Spleen (tissue), 11 donors: ENCODE measurements around the gene IRX1. TPM values are rescaled to one million over a fixed set of nuclear protein-coding genes. Genes with fewer than 3 reads are reported as not detected.

ENCODE experiments used
- DNase-seq: peaks from one replicate; pipeline ENCODE4 v3.0.0-alpha.2; 2020
- H3K27ac ChIP-seq, 8 donors: fragments of 200-600 bp; sonication (generic) in 7 of 8; 1 replicate in 4 of 8; 2 replicates in 4 of 8; pipeline versions ENCODE4 v1.5.0 to v1.8.0; 2016 to 2021; ENCODE audit warnings: inconsistent platforms in 4 of 8, mild to moderate bottlenecking in 4 of 8, moderate library complexity in 1 of 8
- H3K27me3 ChIP-seq, 7 donors: fragments of 200-600 bp; sonication (generic) in 6 of 7; replicated peaks in 1 of 7; 1 replicate in 4 of 7; 2 replicates in 3 of 7; pipeline versions ENCODE4 v1.5.0 to v1.8.0; 2016 to 2021; ENCODE audit warnings: inconsistent platforms in 3 of 7, mild to moderate bottlenecking in 1 of 7
- H3K36me3 ChIP-seq, 6 donors: fragments of 200-600 bp; sonication (generic) in 5 of 6; 1 replicate in 4 of 6; 2 replicates in 2 of 6; pipeline versions ENCODE4 v1.5.0 to v1.8.0; 2016 to 2021; ENCODE audit warnings: inconsistent platforms in 2 of 6
- H3K4me1 ChIP-seq, 6 donors: fragments of 200-600 bp; sonication (generic) in 5 of 6; 1 replicate in 3 of 6; 2 replicates in 3 of 6; pipeline versions ENCODE4 v1.5.0 to v1.8.0; 2016 to 2021; ENCODE audit warnings: inconsistent platforms in 3 of 6
- H3K4me3 ChIP-seq, 8 donors: fragments of 200-600 bp; sonication (generic) in 7 of 8; 1 replicate in 4 of 8; 2 replicates in 4 of 8; pipeline versions ENCODE4 v1.5.0 to v1.8.0; 2016 to 2021; ENCODE audit warnings: inconsistent platforms in 4 of 8, mild to moderate bottlenecking in 4 of 8, moderate library complexity in 2 of 8
- H3K9me3 ChIP-seq, 8 donors: fragments of 200-600 bp; sonication (generic) in 7 of 8; 1 replicate in 4 of 8; 2 replicates in 4 of 8; pipeline versions ENCODE4 v1.5.0 to v1.8.0; 2016 to 2021; ENCODE audit warnings: inconsistent platforms in 4 of 8
- POLR2A ChIP-seq, 3 donors: fragments of 450-650 bp; IDR thresholded peaks; one replicate each; pipeline ENCODE4 v1.5.1; 2017; ENCODE audit warnings: antibody characterized with exemption in 3 of 3, mild to moderate bottlenecking in 1 of 3
- POLR2AphosphoS5 ChIP-seq, 3 donors: sonication (generic); formaldehyde crosslinking; IDR thresholded peaks; one replicate each; pipeline ENCODE4 v1.5.1; 2017; ENCODE audit warnings: antibody characterized with exemption in 3 of 3
- WGBS, 5 donors: extraction: QIAGEN DNeasy Blood & Tissue Kit in 3 of 5; methylation state at CpG; one replicate each; pipeline versions ENCODE4 v1.1.5 to v1.1.7; 2013 to 2018; 5-methylcytosine and 5-hydroxymethylcytosine counted together
- intact Hi-C: fragments of 100-400 bp; cut with DNase I; formaldehyde crosslinking; loops from one replicate; pipeline ENCODE4 v1.15.0; 2023; ENCODE audit warnings: low total_unique reads
- polyA plus RNA-seq, 3 donors: library from polyadenylated mRNA; stranded (reverse); fragments of 200-250 nt; gene quantifications; one replicate each; pipeline ENCODE4 v1.2.1, GENCODE V29; 2013
- total RNA-seq, 7 donors: library from RNA; depleted of rRNA in 3 of 7; stranded (reverse); fragments of >200 nt in 3 of 7; fragmentation: NEBNext Ultra II Directional in 4 of 7; extraction: Animal tissue kit (Norgen Biotek cat#: 25700) in 4 of 7; gene quantifications; one replicate each; pipeline versions ENCODE4 v1.1.0 to v1.2.1, GENCODE V29; 2016 to 2021
- TF ChIP-seq, protein P1 (sequence below), 11 experiments: fragments of 200-600 bp in 7 of 11; fragments of 450-650 bp in 4 of 11; sonication (generic) in 4 of 11; IDR thresholded peaks in 8 of 11; conservative IDR thresholded peaks in 3 of 11; 1 replicate in 7 of 11; 2 replicates in 4 of 11; pipeline versions ENCODE4 v1.4.0 to v1.8.0; 2016 to 2021; ENCODE audit warnings: antibody characterized with exemption in 11 of 11, inconsistent platforms in 4 of 11, mild to moderate bottlenecking in 1 of 11
- donor health status: healthy with polysubstance abuse.
- donor health status: DM: no; HTN: no; CAD: no; lungs with moderate emphysema.
- donor health status: DM: no; HTN: no; CAD: no.
- donor health status: Bipolar disorder and iron deficiency.
- donor health status: healthy.
- donor health status: DM: no; HTN: no; CAD: no.
- donor health status: DM: yes; HTN: yes; CAD: no.

IRX1 gene
- total and polyA plus RNA-seq, 10 donors = not detected

DNA sequence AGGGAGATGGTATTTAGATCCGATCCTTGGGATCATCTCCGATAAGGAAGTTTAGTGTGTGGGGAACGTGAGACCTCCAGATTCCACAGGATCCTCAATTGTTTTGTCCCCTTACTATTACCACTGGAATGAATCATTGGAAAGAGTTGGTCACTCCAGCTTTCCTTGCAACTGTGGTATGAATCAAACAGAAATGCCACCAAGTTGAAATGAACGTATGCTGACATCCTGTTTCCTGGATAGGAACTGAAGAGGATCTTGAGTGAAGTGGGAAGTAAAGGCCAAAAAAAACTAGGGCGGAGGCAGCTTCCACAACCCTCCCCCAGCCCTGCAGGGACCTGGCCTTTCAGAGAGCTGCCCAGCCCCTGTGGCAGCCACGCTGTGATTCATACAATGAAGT lies 23.9 kb downstream of the IRX1 start:
- H3K27me3 ChIP-seq = peaks cover 0 to 5% (median 0%) of the 10 kb centered on the region in 7 donors
- TF ChIP-seq, protein P1, sequence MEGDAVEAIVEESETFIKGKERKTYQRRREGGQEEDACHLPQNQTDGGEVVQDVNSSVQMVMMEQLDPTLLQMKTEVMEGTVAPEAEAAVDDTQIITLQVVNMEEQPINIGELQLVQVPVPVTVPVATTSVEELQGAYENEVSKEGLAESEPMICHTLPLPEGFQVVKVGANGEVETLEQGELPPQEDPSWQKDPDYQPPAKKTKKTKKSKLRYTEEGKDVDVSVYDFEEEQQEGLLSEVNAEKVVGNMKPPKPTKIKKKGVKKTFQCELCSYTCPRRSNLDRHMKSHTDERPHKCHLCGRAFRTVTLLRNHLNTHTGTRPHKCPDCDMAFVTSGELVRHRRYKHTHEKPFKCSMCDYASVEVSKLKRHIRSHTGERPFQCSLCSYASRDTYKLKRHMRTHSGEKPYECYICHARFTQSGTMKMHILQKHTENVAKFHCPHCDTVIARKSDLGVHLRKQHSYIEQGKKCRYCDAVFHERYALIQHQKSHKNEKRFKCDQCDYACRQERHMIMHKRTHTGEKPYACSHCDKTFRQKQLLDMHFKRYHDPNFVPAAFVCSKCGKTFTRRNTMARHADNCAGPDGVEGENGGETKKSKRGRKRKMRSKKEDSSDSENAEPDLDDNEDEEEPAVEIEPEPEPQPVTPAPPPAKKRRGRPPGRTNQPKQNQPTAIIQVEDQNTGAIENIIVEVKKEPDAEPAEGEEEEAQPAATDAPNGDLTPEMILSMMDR (IDR thresholded peaks at IDR 0.05 in 8 of 11, conservative IDR thresholded peaks at IDR 0.05 in 3 of 11) = no peak
- no peak for TF ChIP-seq POLR2AphosphoS5 (IDR thresholded peaks at IDR 0.05)
- TF ChIP-seq POLR2A (IDR thresholded peaks at IDR 0.05) = no peak
- no peaks in the 10 kb centered on the region for H3K4me1 ChIP-seq
- no peak overlapping the region for H3K4me3 ChIP-seq
- H3K9me3 ChIP-seq = no peaks in the 10 kb centered on the region
- no peak for DNase-seq
- intact Hi-C loops = no loop called here
- WGBS, 5 donors = 45 to 67% (median 53%) methylated on average over 6 of the region's 6 CpGs
- no peak overlapping the region for H3K27ac ChIP-seq
- H3K36me3 ChIP-seq = no peaks in the 10 kb centered on the region

DNA sequence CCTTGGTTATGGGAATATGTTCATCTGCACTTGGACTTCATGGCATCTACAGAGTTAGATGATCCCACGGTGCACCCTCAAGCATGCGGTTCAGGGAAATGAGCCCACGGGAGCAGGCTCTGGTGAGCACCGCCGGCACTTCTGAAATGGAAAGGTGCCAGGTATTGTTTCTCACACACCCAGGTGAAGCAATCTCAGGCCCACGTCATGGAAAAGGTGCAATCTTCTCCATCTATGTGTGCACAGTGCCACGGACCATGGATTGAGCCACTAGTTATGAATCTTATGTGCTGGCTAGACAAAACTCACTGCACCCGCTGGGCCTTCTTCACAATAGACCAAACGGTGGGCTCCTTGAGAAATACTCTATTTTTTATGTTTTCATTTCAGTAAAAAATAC lies 27.3 kb downstream of the IRX1 start:
- Histone ChIP-seq H3K9me3 (no peaks in the 10 kb centered on the region), H3K27ac (no peak overlapping the region), H3K27me3 (peaks cover 0 to 5% (median 0%) of the 10 kb centered on the region in 7 donors), H3K4me1 (no peaks in the 10 kb centered on the region), H3K36me3 (no peaks in the 10 kb centered on the region), H3K4me3 (no peak overlapping the region)
- intact Hi-C loops = no loop called here
- WGBS, 5 donors = 82 to 88% (median 84%) methylated on average over 8 to 9 of the region's 9 CpGs
- DNase-seq = no peak
- TF ChIP-seq, protein P1 (IDR thresholded peaks at IDR 0.05 in 8 of 11, conservative IDR thresholded peaks at IDR 0.05 in 3 of 11) = no peak
- TF ChIP-seq POLR2AphosphoS5 (IDR thresholded peaks at IDR 0.05) (no peak), POLR2A (IDR thresholded peaks at IDR 0.05) (no peak)

DNA sequence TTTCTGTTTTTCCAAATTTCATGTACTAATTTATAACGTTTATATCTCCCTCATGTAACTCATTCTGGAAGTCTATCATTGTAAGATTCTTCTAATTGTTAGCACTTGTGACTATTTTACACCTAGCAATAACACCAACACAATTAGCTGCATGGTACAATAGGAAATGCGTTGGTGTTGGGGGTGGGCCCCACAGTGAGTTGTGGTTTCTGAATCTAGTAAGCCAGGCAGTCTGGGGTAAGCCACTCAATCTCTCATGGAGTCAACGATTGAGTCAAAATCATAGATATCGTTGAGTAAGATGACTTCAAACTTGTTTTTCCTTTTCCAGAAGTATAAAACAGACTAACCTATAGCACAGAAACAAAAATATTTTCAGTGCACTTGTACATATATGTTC lies 30.0 kb downstream of the IRX1 start:
- intact Hi-C loops = no loop called here
- no peaks in the 10 kb centered on the region for H3K36me3 ChIP-seq
- no peak for DNase-seq
- no peaks in the 10 kb centered on the region for H3K27me3 ChIP-seq
- no peaks in the 10 kb centered on the region for H3K9me3 ChIP-seq
- TF ChIP-seq POLR2A (IDR thresholded peaks at IDR 0.05) = no peak
- TF ChIP-seq, protein P1 (IDR thresholded peaks at IDR 0.05 in 8 of 11, conservative IDR thresholded peaks at IDR 0.05 in 3 of 11) = no peak
- TF ChIP-seq POLR2AphosphoS5 (IDR thresholded peaks at IDR 0.05) = no peak
- 73 to 89% (median 81%) methylated on average over 4 of the region's 4 CpGs for WGBS, 5 donors
- H3K27ac ChIP-seq = no peak overlapping the region
- H3K4me1 ChIP-seq = no peaks in the 10 kb centered on the region
- no peak overlapping the region for H3K4me3 ChIP-seq

DNA sequence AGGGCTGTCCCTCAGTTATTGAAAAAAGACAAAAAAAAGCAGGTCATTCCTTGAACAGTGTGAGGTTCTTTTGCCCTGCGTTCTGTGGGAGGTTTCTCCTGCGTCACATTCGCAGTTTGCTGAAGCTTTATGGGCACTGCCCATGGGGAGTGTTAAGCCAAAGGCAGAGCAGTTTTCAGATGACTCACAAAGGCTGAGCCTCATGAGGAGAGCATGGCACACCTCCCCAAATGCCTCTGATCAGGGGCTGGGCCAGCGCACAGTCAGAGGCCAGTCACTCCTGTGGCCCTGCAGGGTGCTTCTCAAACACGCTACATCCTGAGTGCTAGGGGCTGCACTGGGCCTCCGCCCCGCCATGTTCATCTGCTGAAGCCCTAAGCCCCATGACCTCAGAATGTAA lies 38.4 kb downstream of the IRX1 start:
- Histone ChIP-seq H3K27me3 (peaks cover 0 to 5% (median 0%) of the 10 kb centered on the region in 7 donors), H3K9me3 (peaks cover 0 to 27% (median 3%) of the 10 kb centered on the region in 8 donors), H3K36me3 (no peaks in the 10 kb centered on the region), H3K27ac (no peak overlapping the region), H3K4me3 (no peak overlapping the region), H3K4me1 (no peaks in the 10 kb centered on the region)
- WGBS, 5 donors = 91 to 97% (median 94%) methylated on average over 7 of the region's 7 CpGs
- TF ChIP-seq POLR2AphosphoS5 (IDR thresholded peaks at IDR 0.05) (no peak), POLR2A (IDR thresholded peaks at IDR 0.05) (no peak)
- TF ChIP-seq, protein P1 (IDR thresholded peaks at IDR 0.05 in 8 of 11, conservative IDR thresholded peaks at IDR 0.05 in 3 of 11) = no peak
- intact Hi-C loops = no loop called here
- no peak for DNase-seq
